HG03439 (cell line): ENCODE results near the gene LRRC4C.

Experiments
- ATAC-seq: cut with Tn5 transposase; IDR thresholded peaks from one replicate; pipeline ENCODE4 v1.9.1; 2021; ENCODE audit warnings: mild to moderate bottlenecking, moderate library complexity; ENCODE audit not compliant: unreplicated experiment

LRRC4C gene

GRCh38 chr11:40306938-40307548, 1152.4 kb downstream of the LRRC4C start:
- no peak for ATAC-seq

- no peak for ATAC-seq
Measured at GRCh38 chr11:40302669-40303068, 1156.8 kb downstream of the LRRC4C start.

- ATAC-seq: no peak
Measured at GRCh38 chr11:40295466-40295865, 1164.0 kb downstream of the LRRC4C start.

- ATAC-seq: no peak
Measured at GRCh38 chr11:40294741-40295140, 1164.7 kb downstream of the LRRC4C start.

- no peak for ATAC-seq
Measured at GRCh38 chr11:40294349-40294735, 1165.1 kb downstream of the LRRC4C start.

- peak; percentile 70 for ATAC-seq
Measured at GRCh38 chr11:40293655-40294348, 1165.7 kb downstream of the LRRC4C start.

GRCh38 chr11:40292721-40293508, 1166.5 kb downstream of the LRRC4C start:
- ATAC-seq: no peak

- ATAC-seq: no peak
Measured at GRCh38 chr11:40291741-40292140, 1167.7 kb downstream of the LRRC4C start.

- no peak for ATAC-seq
Measured at GRCh38 chr11:40291329-40291728, 1168.1 kb downstream of the LRRC4C start.

- ATAC-seq: no peak
Measured at GRCh38 chr11:40290171-40290631, 1169.3 kb downstream of the LRRC4C start.

- ATAC-seq: no peak
Measured at GRCh38 chr11:40289370-40289769, 1170.1 kb downstream of the LRRC4C start.

- ATAC-seq: no peak
Measured at GRCh38 chr11:40287916-40288803, 1171.3 kb downstream of the LRRC4C start.

GRCh38 chr11:40286137-40286536, 1173.3 kb downstream of the LRRC4C start:
- ATAC-seq: no peak

GRCh38 chr11:40285558-40285957, 1173.9 kb downstream of the LRRC4C start:
- no peak for ATAC-seq

GRCh38 chr11:40281052-40281580, 1178.3 kb downstream of the LRRC4C start:
- no peak for ATAC-seq

GRCh38 chr11:40280159-40281051, 1179.0 kb downstream of the LRRC4C start:
- ATAC-seq: no peak

- ATAC-seq: no peak
Measured at GRCh38 chr11:40276960-40277359, 1182.5 kb downstream of the LRRC4C start.

GRCh38 chr11:40274017-40274416, 1185.4 kb downstream of the LRRC4C start:
- ATAC-seq: no peak

GRCh38 chr11:40273192-40273732, 1186.2 kb downstream of the LRRC4C start:
- no peak for ATAC-seq
